AG08395 (cell line): ENCODE data around the gene SMIM36.
"Not testable (repeated sequence)": the region's sequence is repeated elsewhere in the genome, so short reads cannot be mapped to it uniquely, and the experiment has no call there.

Experiments used
- DNase-seq: peaks from one replicate; pipeline ENCODE4 v3.0.0; 2012; ENCODE audit warnings: mixed read lengths, low spot score

SMIM36 gene

GRCh38 chr17:55413825-55414489 is 97.3 kb downstream of the SMIM36 start:
- DNase-seq: no peak

GRCh38 chr17:55411463-55411855 is 99.8 kb downstream of the SMIM36 start:
- no peak for DNase-seq

- DNase-seq: no peak
Observed at GRCh38 chr17:55410722-55411462, 100.4 kb downstream of the SMIM36 start.

GRCh38 chr17:55409030-55409800 is 102.0 kb downstream of the SMIM36 start:
- DNase-seq: no peak

- DNase-seq: no peak
Observed at GRCh38 chr17:55407641-55408566, 103.3 kb downstream of the SMIM36 start.

GRCh38 chr17:55405600-55405999 is 105.7 kb downstream of the SMIM36 start:
- DNase-seq: no peak

GRCh38 chr17:55404197-55404596 is 107.1 kb downstream of the SMIM36 start:
- not testable (repeated sequence) for DNase-seq

- DNase-seq: no peak
Observed at GRCh38 chr17:55402374-55402773, 108.9 kb downstream of the SMIM36 start.
